Activated CD4-positive, alpha-beta memory T cell treated with anti-CD3 and anti-CD28 coated beads for 36 hours (primary cell): ENCODE measurements around the gene ARHGEF37. TPM values are rescaled to one million over a fixed set of nuclear protein-coding genes. Genes with fewer than 3 reads are reported as not detected.
"Not testable (repeated sequence)": the region's sequence is repeated elsewhere in the genome, so short reads cannot be mapped to it uniquely, and the experiment has no call there.

Experiments
- CTCF ChIA-PET: fragments of 350-600 bp; sonication (Branson Sonifier 250); formaldehyde crosslinking; loops from one replicate; lab custom pipeline; 2021; ENCODE audit warnings: antibody characterized with exemption, inconsistent platforms; lab: Charles Lee
- POLR2A ChIA-PET: fragments of 350-600 bp; sonication (Branson Sonifier 250); formaldehyde crosslinking; loops from one replicate; lab custom pipeline; 2021; ENCODE audit warnings: antibody characterized with exemption; lab: Charles Lee
- DNase-seq: peaks from one replicate; pipeline ENCODE4 v3.0.0-alpha.2; 2020
- H3K27ac Mint-ChIP-seq: one replicate; pipeline ENCODE4 v1.8.0; 2021; ENCODE audit warnings: mixed read lengths
- H3K27me3 Mint-ChIP-seq: one replicate; pipeline ENCODE4 v1.8.0; 2021; ENCODE audit warnings: mixed read lengths
- H3K36me3 Mint-ChIP-seq: one replicate; pipeline ENCODE4 v1.8.0; 2021; ENCODE audit warnings: mixed read lengths
- H3K4me1 Mint-ChIP-seq: one replicate; pipeline ENCODE4 v1.8.0; 2021; ENCODE audit warnings: low read depth, mixed read lengths
- H3K4me3 Mint-ChIP-seq: one replicate; pipeline ENCODE4 v1.8.0; 2021; ENCODE audit warnings: mild to moderate bottlenecking, mixed read lengths
- H3K9me3 Mint-ChIP-seq: one replicate; pipeline ENCODE4 v1.8.0; 2021; ENCODE audit warnings: mixed read lengths
- intact Hi-C: fragments of 100-400 bp; cut with micrococcal nuclease; formaldehyde crosslinking; loops from one replicate; pipeline ENCODE4 v1.15.1; 2023
- total RNA-seq, 2 experiments: library from RNA; stranded (reverse); gene quantifications; one replicate each; pipeline ENCODE4 v1.2.3, GENCODE V29; 2021

ARHGEF37 gene
- total RNA-seq, 2 experiments from 2014 or later, result 0.69 to 0.77 TPM

DNA sequence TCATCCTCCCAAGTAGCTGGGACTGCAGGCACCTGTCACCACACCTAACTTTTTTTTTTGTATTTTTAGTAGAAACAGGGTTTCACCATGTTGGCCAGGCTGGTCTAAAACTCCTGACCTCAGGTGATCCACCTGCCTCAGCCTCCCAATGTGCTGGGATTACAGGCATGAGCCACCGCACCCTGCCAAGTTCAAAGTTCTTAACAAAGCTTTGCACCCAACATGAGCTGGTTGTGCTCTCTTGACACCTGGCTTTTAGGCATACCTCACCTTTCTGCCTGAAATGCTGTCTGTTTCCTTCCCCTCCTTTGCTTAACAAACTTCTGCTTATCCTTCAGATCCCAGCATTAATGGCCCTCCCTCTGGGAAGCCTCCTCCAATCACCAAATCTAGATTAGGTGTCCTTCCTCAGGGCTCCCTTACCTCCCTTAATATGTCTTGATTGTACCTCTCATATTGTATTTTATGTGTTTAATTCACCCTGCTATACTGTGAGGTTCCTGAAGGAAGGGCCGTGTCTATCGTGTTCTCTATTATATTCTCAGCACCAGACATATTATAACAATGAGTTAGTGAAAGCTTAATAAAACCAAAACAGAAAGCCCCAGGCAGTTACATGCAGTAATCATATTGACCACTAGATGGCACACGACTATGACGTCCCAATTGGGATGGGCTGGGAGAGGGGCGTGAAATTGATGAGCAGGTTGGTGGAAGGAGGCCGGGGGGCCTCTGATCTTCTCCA, 86.0 kb downstream of the ARHGEF37 start:
- DNase-seq, result peak; percentile 34
- POLR2A ChIA-PET, result no interaction called here
- peaks cover 6% of the 10 kb centered on the region for H3K27me3 Mint-ChIP-seq

DNA sequence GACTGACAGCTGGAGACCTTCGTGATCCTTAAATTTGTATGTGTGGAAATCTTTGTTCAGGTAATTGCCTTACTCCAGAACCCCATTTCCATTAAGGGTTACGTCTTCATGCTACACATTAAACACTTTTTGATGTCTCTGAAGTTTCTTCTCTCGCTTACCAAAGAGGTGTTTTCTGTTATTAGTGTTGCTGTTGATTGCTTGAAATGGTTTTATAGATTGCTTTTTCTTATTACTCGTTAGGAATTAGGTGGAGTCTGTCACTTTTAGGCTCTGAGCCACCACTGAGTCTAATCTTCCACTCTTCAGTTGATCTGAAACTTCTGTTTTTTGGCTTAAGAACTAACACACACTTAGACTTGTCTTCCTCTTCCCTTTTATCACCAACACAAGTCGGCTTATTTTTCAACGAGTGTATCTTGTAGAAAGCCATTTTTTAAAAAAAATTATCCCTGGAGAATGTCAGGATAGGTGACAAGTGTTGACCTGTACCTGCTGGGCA, 86.6 kb downstream of the ARHGEF37 start:
- no peaks in the 10 kb centered on the region for H3K4me1 Mint-ChIP-seq
- intact Hi-C loops, result loop anchor here (1.0 kb wide), 2 partner anchors 62 to 160 kb away; partner anchors contain the start of gene PPARGC1B
- ChIA-PET CTCF (interaction anchor here (0.7 to 6.8 kb wide), 28 partner anchors 10 to 329 kb away, joined by 3 to 86 read pairs (median 4); partner anchors contain the start of genes ARHGEF37 and PPARGC1B), POLR2A (no interaction called here)
- H3K27me3 Mint-ChIP-seq, result peaks cover 6% of the 10 kb centered on the region
- peaks cover 8% of the 10 kb centered on the region for H3K36me3 Mint-ChIP-seq
- H3K4me3 Mint-ChIP-seq, result no peak overlapping the region
- no peak for DNase-seq
- no peak overlapping the region for H3K27ac Mint-ChIP-seq
- peaks cover 13% of the 10 kb centered on the region for H3K9me3 Mint-ChIP-seq

More for the DNA sequence above, 86.0 kb downstream of the ARHGEF37 start:
- Mint-ChIP-seq H3K4me3 (no peak overlapping the region), H3K27ac (no peak overlapping the region), H3K4me1 (no peaks in the 10 kb centered on the region), H3K36me3 (peaks cover 8% of the 10 kb centered on the region), H3K9me3 (peaks cover 13% of the 10 kb centered on the region)
- CTCF ChIA-PET, result interaction anchor here (0.6 to 6.8 kb wide), 47 partner anchors 10 to 906 kb away, joined by 3 to 86 read pairs (median 4); partner anchors contain the start of genes ARHGEF37 and PPARGC1B
- intact Hi-C loops, result loop anchor here (1.0 kb wide), 1 partner anchor 161 kb away; no protein-coding TSS in a partner anchor

DNA sequence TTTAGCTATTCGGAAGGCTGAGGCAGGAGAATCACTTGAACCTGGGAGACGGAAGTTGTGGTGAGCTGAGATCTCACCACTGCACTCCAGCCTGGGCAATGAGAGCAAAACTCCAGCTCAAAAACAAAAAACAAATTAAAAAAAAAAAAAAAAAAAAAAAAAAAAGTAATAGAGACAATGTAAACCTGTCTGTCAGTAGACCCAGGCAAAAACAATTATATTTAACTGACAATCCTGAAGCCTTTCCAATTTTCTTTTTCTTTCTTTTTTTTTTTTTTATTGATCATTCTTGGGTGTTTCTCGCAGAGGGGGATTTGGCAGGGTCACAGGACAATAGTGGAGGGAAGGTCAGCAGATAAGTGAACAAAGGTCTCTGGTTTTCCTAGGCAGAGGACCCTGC, 88.0 kb downstream of the ARHGEF37 start:
- peaks cover 13% of the 10 kb centered on the region for H3K9me3 Mint-ChIP-seq
- CTCF ChIA-PET, result interaction anchor here (0.6 kb wide), 1 partner anchor 1115 kb away, joined by 3 read pairs; no protein-coding TSS in a partner anchor
- H3K27ac Mint-ChIP-seq, H3K4me1 Mint-ChIP-seq, DNase-seq, intact Hi-C loops, H3K27me3 Mint-ChIP-seq, H3K36me3 Mint-ChIP-seq, POLR2A ChIA-PET, H3K4me3 Mint-ChIP-seq: not testable (repeated sequence)

DNA sequence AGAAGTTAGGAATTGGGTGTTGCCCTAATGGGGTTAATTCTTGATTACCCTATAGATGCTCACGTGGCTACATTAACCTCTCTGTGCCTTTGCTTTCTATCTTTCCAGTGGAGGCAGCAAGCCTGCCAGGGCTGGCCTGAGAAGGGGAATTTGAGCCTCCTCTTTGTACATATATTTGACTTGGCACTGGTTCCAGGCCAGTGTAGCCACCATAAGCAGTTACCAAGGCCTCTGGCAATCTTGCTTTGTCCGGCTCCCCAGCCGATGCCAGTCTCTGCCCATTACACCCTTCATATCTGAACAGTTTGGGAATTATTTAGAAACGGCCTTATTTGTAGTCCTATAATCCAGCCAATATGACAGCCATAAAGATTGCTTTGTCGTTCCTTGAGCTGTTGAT, 90.2 kb downstream of the ARHGEF37 start:
- no peaks in the 10 kb centered on the region for H3K4me1 Mint-ChIP-seq
- no peak overlapping the region for H3K4me3 Mint-ChIP-seq
- no peak overlapping the region for H3K27ac Mint-ChIP-seq
- peaks cover 10% of the 10 kb centered on the region for H3K27me3 Mint-ChIP-seq
- peaks cover 8% of the 10 kb centered on the region for H3K36me3 Mint-ChIP-seq
- peaks cover 13% of the 10 kb centered on the region for H3K9me3 Mint-ChIP-seq
- intact Hi-C loops, result no loop called here
- no peak for DNase-seq
- POLR2A ChIA-PET, result no interaction called here
- CTCF ChIA-PET, result no interaction called here

DNA sequence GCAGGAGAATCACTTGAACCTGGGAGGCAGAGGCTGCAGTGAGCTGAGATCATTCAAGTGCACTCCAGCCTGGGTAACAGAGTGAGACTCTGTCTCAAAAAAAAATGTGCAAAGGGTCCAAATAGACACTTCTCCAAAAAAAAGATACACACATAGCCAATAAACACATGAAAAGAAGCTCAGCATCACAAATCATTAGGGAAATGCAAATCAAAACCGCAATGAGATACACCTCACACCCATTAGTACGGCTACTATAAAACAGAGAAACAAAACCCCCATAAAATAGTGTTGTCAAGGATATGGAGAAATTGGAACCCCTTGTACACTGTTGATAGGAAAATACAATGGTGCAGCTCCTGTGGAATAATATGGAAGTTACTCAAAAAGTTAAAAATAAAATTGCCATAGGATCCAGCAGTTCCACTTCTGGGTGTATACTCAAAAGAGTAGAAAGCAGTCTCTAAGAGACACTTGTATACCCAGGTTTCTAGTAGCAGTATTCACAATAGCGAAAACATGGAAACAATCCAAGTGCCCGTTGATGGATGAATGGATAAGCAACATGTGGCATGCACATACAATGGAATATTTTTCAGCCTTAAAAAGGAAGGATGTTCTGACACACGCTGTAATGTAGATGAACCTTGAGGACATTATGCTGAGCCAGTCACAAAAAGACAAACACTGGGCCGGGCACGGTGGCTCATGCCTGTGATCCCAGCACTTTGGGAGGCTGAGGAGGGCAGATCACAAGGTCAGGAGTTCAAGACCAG, 91.6 kb downstream of the ARHGEF37 start:
- no peaks in the 10 kb centered on the region for H3K4me1 Mint-ChIP-seq
- ChIA-PET CTCF (interaction anchor here (0.9 kb wide), 1 partner anchor 156 kb away, joined by 3 read pairs; no protein-coding TSS in a partner anchor), POLR2A (no interaction called here)
- no peak overlapping the region for H3K4me3 Mint-ChIP-seq
- H3K9me3 Mint-ChIP-seq, result peaks cover 7% of the 10 kb centered on the region
- H3K27ac Mint-ChIP-seq, result no peak overlapping the region
- peaks cover 10% of the 10 kb centered on the region for H3K27me3 Mint-ChIP-seq
- no peak for DNase-seq
- intact Hi-C loops, result no loop called here
- peaks cover 7% of the 10 kb centered on the region for H3K36me3 Mint-ChIP-seq

DNA sequence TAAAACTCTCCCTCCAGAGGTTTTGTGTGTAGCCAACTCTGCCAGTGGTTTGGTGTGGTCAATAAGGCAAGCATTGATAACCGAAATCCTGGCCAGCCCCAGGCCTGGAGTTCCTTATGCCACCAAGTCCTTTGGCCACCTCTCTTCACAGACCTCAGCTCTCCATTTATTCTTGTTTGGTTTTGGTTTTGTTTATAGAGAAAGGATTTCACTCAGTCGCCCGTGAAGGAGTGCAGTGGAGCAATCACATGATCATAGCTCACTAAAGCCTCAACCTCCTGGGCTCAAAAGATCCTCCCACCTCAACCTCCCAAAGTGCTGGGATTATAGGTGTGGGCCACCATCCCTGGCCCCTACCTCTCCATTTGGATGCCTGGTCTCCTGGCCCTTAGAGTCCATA, 93.4 kb downstream of the ARHGEF37 start:
- ChIA-PET CTCF (interaction anchor here (0.9 kb wide), 1 partner anchor 153 kb away, joined by 3 read pairs; no protein-coding TSS in a partner anchor), POLR2A (no interaction called here)
- Mint-ChIP-seq H3K4me1 (no peaks in the 10 kb centered on the region), H3K27me3 (peaks cover 10% of the 10 kb centered on the region), H3K27ac (no peak overlapping the region), H3K4me3 (no peak overlapping the region), H3K9me3 (peaks cover 2% of the 10 kb centered on the region), H3K36me3 (peaks cover 5% of the 10 kb centered on the region)
- no peak for DNase-seq
- intact Hi-C loops, result no loop called here

DNA sequence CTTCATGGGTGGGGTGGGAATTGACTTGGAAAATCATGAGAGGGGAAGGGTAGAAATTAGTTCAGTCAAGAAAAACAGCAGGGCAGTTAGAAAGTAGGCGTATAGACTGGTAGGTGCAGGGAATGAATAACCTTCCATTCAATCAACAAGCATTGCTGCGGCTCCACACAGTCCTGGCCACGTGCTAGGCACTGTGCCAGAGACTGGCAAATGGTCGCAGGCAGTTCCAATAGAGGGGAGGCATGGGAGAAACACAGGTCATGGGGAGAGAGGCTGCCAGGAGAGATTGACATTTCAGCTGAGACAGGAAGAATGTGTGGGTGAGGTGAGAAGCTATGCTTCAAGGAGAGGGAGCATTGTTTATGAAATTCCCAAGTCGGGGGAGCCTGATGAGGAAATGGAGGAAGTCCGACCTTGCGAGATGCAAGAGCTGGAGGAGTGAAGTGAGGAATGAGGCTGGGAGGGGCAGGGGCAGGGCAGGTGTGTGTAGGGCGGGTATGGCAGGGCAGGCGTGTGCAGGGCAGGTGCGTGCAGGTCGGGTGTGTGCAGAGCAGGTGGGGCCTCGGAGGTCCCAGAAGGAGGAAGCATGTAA, 94.4 kb downstream of the ARHGEF37 start:
- peaks cover 2% of the 10 kb centered on the region for H3K9me3 Mint-ChIP-seq
- ChIA-PET CTCF (no interaction called here), POLR2A (no interaction called here)
- intact Hi-C loops, result no loop called here
- H3K36me3 Mint-ChIP-seq, result peaks cover 5% of the 10 kb centered on the region
- no peak overlapping the region for H3K27ac Mint-ChIP-seq
- no peak for DNase-seq
- H3K4me3 Mint-ChIP-seq, result no peak overlapping the region
- no peaks in the 10 kb centered on the region for H3K4me1 Mint-ChIP-seq
- peaks cover 10% of the 10 kb centered on the region for H3K27me3 Mint-ChIP-seq

DNA sequence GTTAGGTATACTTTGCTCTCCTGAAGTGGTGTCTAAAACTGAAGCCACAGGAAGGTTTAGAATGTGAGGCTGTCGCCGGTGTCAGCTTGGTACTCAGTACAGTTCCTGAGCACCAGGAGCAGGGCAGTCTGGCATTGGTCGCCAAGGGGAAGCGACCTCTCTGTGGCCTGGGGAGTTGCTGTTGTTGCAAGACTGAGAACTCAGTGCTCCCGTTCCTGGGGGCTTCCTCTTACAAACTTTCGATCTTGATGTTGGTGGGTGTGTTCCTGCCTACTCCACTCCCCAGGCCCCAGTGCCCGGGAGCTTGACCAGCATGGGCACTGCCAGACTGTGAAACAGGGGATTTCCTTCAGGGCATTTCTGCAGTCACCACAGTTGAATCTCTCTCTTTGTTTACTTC, 96.4 kb downstream of the ARHGEF37 start:
- Mint-ChIP-seq H3K4me1 (no peaks in the 10 kb centered on the region), H3K36me3 (no peaks in the 10 kb centered on the region), H3K9me3 (no peaks in the 10 kb centered on the region), H3K4me3 (no peak overlapping the region), H3K27me3 (peaks cover 13% of the 10 kb centered on the region), H3K27ac (no peak overlapping the region)
- no peak for DNase-seq
- intact Hi-C loops, result no loop called here
- ChIA-PET CTCF (interaction anchor here (0.6 to 0.8 kb wide), 2 partner anchors 10 to 96 kb away, joined by 3 to 4 read pairs; no protein-coding TSS in a partner anchor), POLR2A (no interaction called here)

DNA sequence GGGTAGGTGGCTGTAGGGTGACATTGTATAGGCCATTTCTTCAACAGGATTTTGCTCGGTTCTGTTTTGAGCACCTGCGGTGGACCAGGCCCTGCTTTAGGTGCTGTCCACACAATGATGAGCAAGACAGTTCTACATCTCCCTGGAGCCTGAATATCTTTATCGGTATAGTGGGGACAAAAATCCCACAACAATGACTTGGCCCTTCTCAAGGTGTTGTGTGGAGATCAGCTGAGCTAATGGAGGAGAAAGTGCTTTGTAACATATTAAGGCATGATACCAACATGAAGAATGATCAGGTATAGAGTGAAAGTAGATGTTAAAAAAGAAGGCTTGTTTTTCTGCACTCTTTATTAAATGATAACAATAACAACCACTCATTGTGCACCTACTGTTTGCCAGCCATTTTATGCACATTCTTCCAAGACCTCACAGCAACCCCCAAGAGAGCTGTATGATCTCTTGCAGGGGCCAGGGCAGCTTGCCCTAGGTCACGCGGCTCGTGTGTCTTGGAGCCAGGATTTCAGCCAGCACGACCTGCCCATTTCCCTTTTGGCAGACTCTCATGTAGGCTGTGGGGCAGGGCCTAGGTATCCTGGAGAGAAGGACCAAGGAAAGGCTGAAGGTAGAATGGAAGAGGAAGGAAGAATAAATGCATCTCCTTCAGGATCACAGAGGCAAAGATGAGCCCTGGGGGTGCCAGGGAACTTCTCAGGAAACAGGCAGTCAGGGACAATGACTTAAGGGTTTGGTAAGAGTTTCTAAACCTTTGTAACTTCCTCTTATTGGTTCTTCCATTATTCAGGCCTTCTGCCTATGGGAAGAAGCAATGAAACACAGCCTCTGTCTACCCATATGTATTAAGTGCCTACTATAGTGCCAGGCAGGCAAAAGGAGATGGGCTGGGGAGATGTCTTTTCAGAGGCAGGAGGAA, 98.8 kb downstream of the ARHGEF37 start:
- Mint-ChIP-seq H3K27me3 (peaks cover 20% of the 10 kb centered on the region), H3K9me3 (no peaks in the 10 kb centered on the region)
- CTCF ChIA-PET, result no interaction called here

DNA sequence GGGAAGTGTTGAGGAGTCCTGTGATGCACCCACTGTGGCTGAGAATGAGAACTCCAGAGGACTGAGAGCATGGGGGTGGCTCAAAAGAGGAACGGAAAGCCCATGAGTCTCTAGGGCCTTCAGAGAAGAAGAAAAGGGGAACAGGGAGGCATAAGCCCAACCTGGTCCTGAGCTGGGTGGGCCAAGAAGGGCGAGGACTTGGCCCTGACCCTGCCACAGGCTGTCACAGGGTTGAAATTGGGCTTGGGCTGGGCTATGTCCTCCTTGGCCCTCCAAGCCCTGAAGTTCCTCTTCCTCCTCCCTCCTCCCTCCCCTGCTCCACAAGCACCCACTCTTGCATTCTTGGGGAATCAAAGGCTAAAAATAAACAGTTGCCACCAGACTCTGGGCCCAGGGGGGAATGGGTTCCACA, 99.5 kb downstream of the ARHGEF37 start:
- H3K4me3 Mint-ChIP-seq, result no peak overlapping the region
- no peaks in the 10 kb centered on the region for H3K9me3 Mint-ChIP-seq
- no peak overlapping the region for H3K27ac Mint-ChIP-seq
- ChIA-PET CTCF (no interaction called here), POLR2A (no interaction called here)
- no peaks in the 10 kb centered on the region for H3K4me1 Mint-ChIP-seq
- peaks cover 18% of the 10 kb centered on the region for H3K27me3 Mint-ChIP-seq
- H3K36me3 Mint-ChIP-seq, result no peaks in the 10 kb centered on the region
- no peak for DNase-seq
- intact Hi-C loops, result no loop called here

More for the DNA sequence above, 98.8 kb downstream of the ARHGEF37 start:
- POLR2A ChIA-PET, result no interaction called here
- Mint-ChIP-seq H3K36me3 (no peaks in the 10 kb centered on the region), H3K27ac (no peak overlapping the region), H3K4me1 (no peaks in the 10 kb centered on the region), H3K4me3 (no peak overlapping the region)
- intact Hi-C loops, result no loop called here
- DNase-seq, result no peak

DNA sequence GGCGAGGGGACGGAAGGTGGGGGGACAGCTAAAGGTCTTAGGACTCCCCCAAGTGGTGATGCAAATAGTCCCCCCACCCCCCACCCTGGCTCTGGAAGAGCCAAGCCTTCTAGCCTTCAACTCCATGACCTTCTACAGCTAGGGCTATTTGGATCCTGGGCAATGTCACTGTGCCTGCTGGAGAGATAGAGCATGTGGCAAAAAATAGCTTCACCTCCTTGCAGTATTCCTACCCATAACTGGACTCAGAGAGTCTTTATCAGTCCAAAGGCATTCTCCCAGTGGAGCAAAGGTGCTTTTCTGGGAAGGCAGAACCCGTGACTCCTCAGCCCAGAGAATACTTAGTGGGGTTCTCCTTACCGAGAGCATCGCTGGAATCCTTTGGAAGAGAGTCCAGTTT, 100.0 kb downstream of the ARHGEF37 start:
- ChIA-PET CTCF (no interaction called here), POLR2A (no interaction called here)
- Mint-ChIP-seq H3K27ac (no peak overlapping the region), H3K27me3 (peaks cover 17% of the 10 kb centered on the region), H3K4me1 (no peaks in the 10 kb centered on the region), H3K4me3 (no peak overlapping the region), H3K9me3 (no peaks in the 10 kb centered on the region), H3K36me3 (no peaks in the 10 kb centered on the region)
- intact Hi-C loops, result no loop called here
- no peak for DNase-seq
